Daoy (cell line): ENCODE data around the gene COL27A1. TPM values are rescaled to one million over a fixed set of nuclear protein-coding genes. Genes with fewer than 3 reads are reported as not detected.
"Not testable (repeated sequence)": the region's sequence is repeated elsewhere in the genome, so short reads cannot be mapped to it uniquely, and the experiment has no call there.

Experiments used
- DNase-seq: peaks from one replicate; pipeline ENCODE4 v3.0.0-alpha.2; 2015; ENCODE audit warnings: low read depth
- total RNA-seq: library from RNA; depleted of rRNA; stranded (reverse); fragments of >200 nt; shearing (Covaris generic); gene quantifications from 2 replicates; pipeline ENCODE4 v1.2.3, GENCODE V29; 2014

The COL27A1 gene
- total RNA-seq, 1 experiment from 2014 or later: 7.8 TPM

- no peak for DNase-seq
Measured at GRCh38 chr9:114184071-114184470, 28.7 kb downstream of the COL27A1 start.

- no peak for DNase-seq
Measured at GRCh38 chr9:114184866-114185265, 29.5 kb downstream of the COL27A1 start.

GRCh38 chr9:114185570-114186490 lies 30.5 kb downstream of the COL27A1 start:
- DNase-seq: no peak

GRCh38 chr9:114186605-114187289 lies 31.4 kb downstream of the COL27A1 start:
- no peak for DNase-seq

- DNase-seq: no peak
Measured at GRCh38 chr9:114187827-114188226, 32.5 kb downstream of the COL27A1 start.

- no peak for DNase-seq
Measured at GRCh38 chr9:114189823-114190562, 34.7 kb downstream of the COL27A1 start.

- no peak for DNase-seq
Measured at GRCh38 chr9:114190563-114190905, 35.2 kb downstream of the COL27A1 start.

- not testable (repeated sequence) for DNase-seq
Measured at GRCh38 chr9:114191402-114191801, 36.1 kb downstream of the COL27A1 start.

- DNase-seq: no peak
Measured at GRCh38 chr9:114192539-114192938, 37.2 kb downstream of the COL27A1 start.

GRCh38 chr9:114193090-114193489 lies 37.8 kb downstream of the COL27A1 start:
- no peak for DNase-seq

GRCh38 chr9:114196117-114196516 lies 40.8 kb downstream of the COL27A1 start:
- DNase-seq: no peak

GRCh38 chr9:114196979-114197622 lies 41.8 kb downstream of the COL27A1 start:
- DNase-seq: no peak

GRCh38 chr9:114198249-114199040 lies 43.1 kb downstream of the COL27A1 start:
- DNase-seq: no peak

GRCh38 chr9:114200721-114201300 lies 45.5 kb downstream of the COL27A1 start:
- no peak for DNase-seq

GRCh38 chr9:114202396-114202795 lies 47.1 kb downstream of the COL27A1 start:
- no peak for DNase-seq

GRCh38 chr9:114202849-114203248 lies 47.5 kb downstream of the COL27A1 start:
- DNase-seq: no peak

GRCh38 chr9:114203410-114204140 lies 48.2 kb downstream of the COL27A1 start:
- no peak for DNase-seq

- no peak for DNase-seq
Measured at GRCh38 chr9:114204265-114204664, 48.9 kb downstream of the COL27A1 start.

GRCh38 chr9:114205171-114206015 lies 50.1 kb downstream of the COL27A1 start:
- DNase-seq: no peak
